Endothelial cell of umbilical vein (primary cell): ENCODE measurements around the gene CRABP1. TPM values are rescaled to one million over a fixed set of nuclear protein-coding genes. Genes with fewer than 3 reads are reported as not detected.

ENCODE experiments used
- BruUV-seq: library from RNA; stranded (reverse); fragments of 400-500 nt; replicated peaks from 2 replicates; lab custom pipeline; 2021; lab: Mats Ljungman, UMichigan
- CTCF ChIA-PET: fragments of 300-600, 350-600 bp; sonication (Branson Sonifier 250); formaldehyde crosslinking; loops from one replicate; lab custom pipeline; 2021; ENCODE audit warnings: antibody characterized with exemption, inconsistent platforms; lab: Charles Lee
- POLR2A ChIA-PET: fragments of 300-600, 350-600 bp; sonication (Branson Sonifier 250); formaldehyde crosslinking; loops from one replicate; lab custom pipeline; 2021; ENCODE audit warnings: antibody characterized with exemption, inconsistent platforms; lab: Charles Lee
- DNase-seq: peaks from one replicate; pipeline ENCODE4 v3.0.0-alpha.2; 2011; ENCODE audit warnings: low read depth, low spot score
- FAIRE-seq: peaks from 2 replicates; lab custom pipeline; 2011; peaks lifted over from hg19 to GRCh38; lab: Jason Lieb, UNC
- H2AFZ ChIP-seq: 2 replicates; pipeline ENCODE4 v1.6.0; 2012; ENCODE audit warnings: low read depth, low read length, control low read depth, inconsistent platforms
- H3K27ac ChIP-seq: 2 replicates; pipeline ENCODE4 v1.5.1; 2011; ENCODE audit warnings: low read depth, mild to moderate bottlenecking, control low read depth, low read length, moderate library complexity; ENCODE audit not compliant: insufficient read depth
- H3K27me3 ChIP-seq, 2 experiments: 2 replicates each; pipeline versions ENCODE4 v1.6.0 to v1.6.1; 2011; ENCODE audit warnings: low read length in 2 of 2, mixed read lengths in 1 of 2; ENCODE audit not compliant: control insufficient read depth in 2 of 2, insufficient read depth in 2 of 2
- H3K36me3 ChIP-seq, 2 experiments: 2 replicates in 1 of 2; 3 replicates in 1 of 2; pipeline ENCODE4 v1.5.1; 2011; ENCODE audit warnings: low read length in 2 of 2, mild to moderate bottlenecking in 1 of 2, moderate library complexity in 1 of 2; ENCODE audit not compliant: control insufficient read depth in 2 of 2, insufficient read depth in 2 of 2; ENCODE audit errors: extremely low read depth in 1 of 2
- H3K4me1 ChIP-seq: 3 replicates; pipeline ENCODE4 v1.5.1; 2011; ENCODE audit warnings: mild to moderate bottlenecking, low read length; ENCODE audit not compliant: control insufficient read depth, insufficient read depth; ENCODE audit errors: extremely low read depth
- H3K4me2 ChIP-seq: 2 replicates; pipeline ENCODE4 v1.6.1; 2011; ENCODE audit warnings: low read length, control low read depth, mixed read lengths; ENCODE audit not compliant: insufficient read depth
- H3K4me3 ChIP-seq, 3 experiments: fragments of 200-600 bp in 1 of 3; sonication (generic), shearing (Covaris generic) in 1 of 3; replicated peaks in 1 of 3; 2 replicates each; pipeline ENCODE4 v1.5.1; 2011 to 2016; ENCODE audit warnings: control low read depth in 3 of 3, low read length in 3 of 3, mild to moderate bottlenecking in 2 of 3, inconsistent platforms in 1 of 3, low read depth in 1 of 3, moderate library complexity in 1 of 3; ENCODE audit not compliant: insufficient read depth in 1 of 3
- H3K79me2 ChIP-seq: 2 replicates; pipeline ENCODE4 v1.6.0; 2012; ENCODE audit warnings: low read length, inconsistent platforms; ENCODE audit not compliant: control insufficient read depth, insufficient read depth
- H3K9ac ChIP-seq: replicated peaks from 2 replicates; pipeline ENCODE3; 2011; ENCODE audit warnings: low read length, control low read depth; ENCODE audit not compliant: insufficient read depth; ENCODE audit errors: extremely low read depth
- H3K9me1 ChIP-seq: replicated peaks from 3 replicates; pipeline ENCODE4 v1.6.0; 2011; ENCODE audit warnings: mild to moderate bottlenecking, low read length; ENCODE audit not compliant: control insufficient read depth, insufficient read depth; ENCODE audit errors: extremely low read depth
- H3K9me3 ChIP-seq: replicated peaks from 2 replicates; pipeline ENCODE4 v1.5.1; 2012; ENCODE audit warnings: low read length, inconsistent platforms; ENCODE audit not compliant: control insufficient read depth, insufficient read depth
- H4K20me1 ChIP-seq: replicated peaks from 2 replicates; pipeline ENCODE3; 2011; ENCODE audit warnings: mild to moderate bottlenecking, low read length; ENCODE audit not compliant: control insufficient read depth, insufficient read depth; ENCODE audit errors: extremely low read depth
- CTCF ChIP-seq, 2 donors: IDR thresholded peaks; 1 replicate in 1 of 2; 2 replicates in 1 of 2; pipeline ENCODE4 v1.5.1; 2011; ENCODE audit warnings: low read length in 2 of 2, mild to moderate bottlenecking in 2 of 2, moderate library complexity in 2 of 2, control low read depth in 1 of 2, inconsistent platforms in 1 of 2, low read depth in 1 of 2; ENCODE audit not compliant: insufficient read depth in 1 of 2; ENCODE audit errors: extremely low read depth in 1 of 2
- EZH2 ChIP-seq: IDR thresholded peaks from 2 replicates; pipeline ENCODE4 v1.6.1; 2012; ENCODE audit warnings: borderline replicate concordance, low read depth, mild to moderate bottlenecking, moderate library complexity, low read length, inconsistent platforms; ENCODE audit not compliant: severe bottlenecking
- FOS ChIP-seq: IDR thresholded peaks from 2 replicates; pipeline ENCODE4 v1.6.1; 2011; ENCODE audit warnings: mild to moderate bottlenecking, low read length, moderate library complexity, borderline replicate concordance; ENCODE audit not compliant: insufficient read depth
- GATA2 ChIP-seq: IDR thresholded peaks from 2 replicates; pipeline ENCODE4 v1.7.0; 2011; ENCODE audit warnings: low read depth, mild to moderate bottlenecking, moderate library complexity, mixed read lengths, low read length; ENCODE audit not compliant: insufficient read length, insufficient read depth
- JUN ChIP-seq: IDR thresholded peaks from 2 replicates; pipeline ENCODE4 v1.6.1; 2011; ENCODE audit warnings: borderline replicate concordance, low read depth; ENCODE audit not compliant: insufficient read length, insufficient read depth
- MAX ChIP-seq: IDR thresholded peaks from 2 replicates; pipeline ENCODE4 v1.6.1; 2011; ENCODE audit not compliant: insufficient read depth, insufficient read length
- MYC ChIP-seq: IDR thresholded peaks from one replicate; pipeline ENCODE4 v1.6.1; 2011; ENCODE audit warnings: mild to moderate bottlenecking, low read depth, low read length
- POLR2A ChIP-seq: IDR thresholded peaks from 2 replicates; pipeline ENCODE4 v1.6.1; 2012; ENCODE audit warnings: low read depth, mild to moderate bottlenecking, control low read depth, low read length
- POLR2AphosphoS5 ChIP-seq: IDR thresholded peaks from 2 replicates; pipeline ENCODE4 v1.6.1; 2012; ENCODE audit warnings: low read depth, mild to moderate bottlenecking, control low read depth, low read length, moderate library complexity; ENCODE audit not compliant: insufficient read depth
- dilution Hi-C: fragments of 300-500 bp; cut with MboI; formaldehyde crosslinking; loops from one replicate; pipeline ENCODE4 v1.15.0; 2019; ENCODE audit warnings: low sequenced_read_pairs; ENCODE audit not compliant: extremely low pct_ligation_motif_present
- intact Hi-C: fragments of 100-400 bp; cut with micrococcal nuclease; formaldehyde crosslinking; loops from one replicate; pipeline ENCODE4 v1.10.0; 2022
- polyA plus RNA-seq, 4 experiments: library from polyadenylated mRNA; depleted of rRNA in 3 of 4; stranded (reverse) in 3 of 4; unstranded in 1 of 4; fragments of >200 nt; gene quantifications; 2 replicates each; pipeline versions ENCODE4 v1.2.1 to v1.2.3, GENCODE V29; 2011 to 2012; ENCODE audit warnings: missing spikeins in 1 of 4
- total RNA-seq: library from RNA; stranded (reverse); gene quantifications from 2 replicates; pipeline ENCODE4 v1.2.3, GENCODE V29; 2021

CRABP1 gene
- total and polyA plus RNA-seq, 2 donors (not counting 3 experiments of a cell fraction or from before 2014, with no cell fraction given): 0.11 TPM; not detected in 1

- CTCF ChIA-PET: no interaction called here
- dilution Hi-C loops: no loop called here
- no peak for FAIRE-seq
These were observed 29.9 kb downstream of the CRABP1 start for GRCh38 chr15:78370013-78370412.

More at GRCh38 chr15:78370013-78370412, 29.9 kb downstream of the CRABP1 start:
- Histone ChIP-seq H2AFZ (no peak overlapping the region), H3K36me3 (no peaks in the 10 kb centered on the region), H3K9me3 (no peaks in the 10 kb centered on the region), H3K4me3 (no peak overlapping the region), H3K4me2 (no peak overlapping the region), H4K20me1 (no peaks in the 10 kb centered on the region), H3K9ac (no peak overlapping the region), H3K27me3 (peaks cover 4 to 6% of the 10 kb centered on the region in 2 experiments), H3K27ac (no peak overlapping the region), H3K4me1 (no peaks in the 10 kb centered on the region), H3K9me1 (no peaks in the 10 kb centered on the region), H3K79me2 (no peaks in the 10 kb centered on the region)
- TF ChIP-seq CTCF (IDR thresholded peaks at IDR 0.05; ENCODE audit: extremely low read depth in 1 of 2, insufficient read depth in 1 of 2, low read depth in 1 of 2, low read length in 2 of 2): no peak
- TF ChIP-seq JUN: no peak
- no peak for TF ChIP-seq MAX
- TF ChIP-seq MYC: no peak
- TF ChIP-seq GATA2: no peak
- TF ChIP-seq FOS: no peak
- no peak for TF ChIP-seq POLR2A
- TF ChIP-seq EZH2: no peak
- no peak for TF ChIP-seq POLR2AphosphoS5
- no TSS peak for BruUV-seq
- POLR2A ChIA-PET: no interaction called here
- intact Hi-C loops: no loop called here
- DNase-seq: no peak
